NOMO-1 treated with DMSO at 0.1 percent for 48 hours (cell line): ENCODE measurements around the gene PTTG2.

Source experiments
- DNase-seq: peaks from one replicate; lab custom pipeline; 2025; ENCODE audit not compliant: unreplicated experiment; lab: John Stamatoyannopoulos, UW

The PTTG2 gene

GRCh38 chr4:37982736-37983135 lies 22.5 kb downstream of the PTTG2 start:
- no peak for DNase-seq

DNA sequence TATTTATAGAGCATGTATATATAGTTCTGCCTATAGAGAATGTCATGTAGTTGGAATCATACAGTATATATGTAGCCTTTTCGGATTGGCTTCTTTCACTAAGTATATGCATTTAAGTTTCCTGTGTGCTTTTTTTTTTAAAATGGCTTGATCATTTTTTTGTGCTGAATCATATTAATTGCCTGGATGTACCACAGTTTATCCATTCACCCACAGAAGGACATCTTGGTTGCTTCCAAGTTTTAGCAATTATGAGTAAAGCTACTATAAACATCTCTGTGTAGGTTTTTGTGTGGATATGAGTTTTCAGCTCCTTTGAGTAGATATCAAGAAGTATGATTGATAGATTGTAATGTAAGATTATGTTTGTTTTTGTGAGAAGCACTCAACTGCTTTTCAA lies 23.8 kb downstream of the PTTG2 start:
- DNase-seq, result no peak

GRCh38 chr4:37985730-37986275 lies 25.6 kb downstream of the PTTG2 start:
- peak; percentile 34 for DNase-seq

GRCh38 chr4:37988670-37989069 lies 28.5 kb downstream of the PTTG2 start:
- DNase-seq, result no peak

DNA sequence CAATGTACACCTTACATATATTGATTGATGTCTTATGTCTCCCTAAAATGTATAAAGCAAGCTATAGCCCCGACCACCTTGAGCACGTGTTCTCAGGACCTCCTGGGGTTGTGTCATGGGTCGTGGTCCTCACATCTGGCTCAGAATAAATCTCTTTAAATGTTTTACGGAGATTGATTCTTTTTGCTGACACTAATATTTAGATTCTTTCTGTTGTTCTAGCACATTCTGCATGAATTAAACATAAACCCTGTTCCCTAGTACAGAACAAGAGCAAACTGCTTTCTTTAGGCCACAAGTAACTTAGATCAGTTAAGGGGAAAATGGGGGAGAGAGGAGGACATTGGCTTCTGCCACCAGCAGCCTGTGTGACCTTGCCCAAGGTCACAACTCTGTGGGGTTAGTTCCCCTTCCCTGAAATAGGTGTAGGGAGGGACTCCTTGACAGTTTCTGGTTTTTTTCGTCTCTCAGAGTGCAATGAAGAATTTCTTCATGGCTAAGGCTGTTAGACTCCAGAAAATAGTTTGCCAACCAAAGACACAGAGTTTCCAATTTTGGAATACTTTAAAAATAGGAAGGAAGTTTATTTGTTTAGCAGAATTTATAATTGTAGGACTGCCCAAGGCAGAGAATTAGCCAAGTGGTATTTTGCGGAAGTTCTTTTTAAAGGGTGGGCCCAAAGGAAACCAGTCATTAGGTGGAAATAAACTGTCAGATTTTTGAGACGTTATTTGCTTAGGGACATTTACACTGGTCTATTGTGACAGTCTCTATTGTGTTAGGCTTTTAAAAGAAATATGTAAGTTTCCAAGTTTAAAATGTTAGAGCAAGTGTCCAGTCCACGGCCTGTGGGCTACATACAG lies 29.4 kb downstream of the PTTG2 start:
- DNase-seq, result peak; percentile 98

DNA sequence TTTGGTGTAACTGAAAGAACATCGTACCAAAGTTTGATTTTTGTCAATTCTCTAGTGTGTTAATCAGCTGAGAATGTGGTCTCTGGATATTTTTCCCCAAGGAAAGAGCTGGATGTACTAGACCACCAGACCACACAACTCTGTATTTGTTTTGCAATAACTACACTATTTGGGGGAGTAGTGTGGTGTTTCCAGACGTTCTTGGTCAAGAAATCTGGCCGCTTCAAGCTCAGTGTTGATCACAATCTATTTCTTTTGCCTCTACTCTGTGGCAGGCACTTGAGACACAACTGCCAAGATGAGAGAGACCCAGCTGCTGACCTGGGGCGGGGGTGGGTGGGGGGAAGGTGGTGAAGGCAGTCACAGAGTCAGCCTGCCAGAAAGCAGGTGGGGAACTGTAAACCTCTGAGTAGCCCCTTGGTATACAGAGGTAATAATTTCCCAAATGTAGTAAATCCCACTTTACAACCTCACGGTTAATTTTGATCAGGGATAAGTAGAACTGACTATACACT lies 30.6 kb downstream of the PTTG2 start:
- DNase-seq, result no peak

GRCh38 chr4:37991623-37992410 lies 31.6 kb downstream of the PTTG2 start:
- no peak for DNase-seq

DNA sequence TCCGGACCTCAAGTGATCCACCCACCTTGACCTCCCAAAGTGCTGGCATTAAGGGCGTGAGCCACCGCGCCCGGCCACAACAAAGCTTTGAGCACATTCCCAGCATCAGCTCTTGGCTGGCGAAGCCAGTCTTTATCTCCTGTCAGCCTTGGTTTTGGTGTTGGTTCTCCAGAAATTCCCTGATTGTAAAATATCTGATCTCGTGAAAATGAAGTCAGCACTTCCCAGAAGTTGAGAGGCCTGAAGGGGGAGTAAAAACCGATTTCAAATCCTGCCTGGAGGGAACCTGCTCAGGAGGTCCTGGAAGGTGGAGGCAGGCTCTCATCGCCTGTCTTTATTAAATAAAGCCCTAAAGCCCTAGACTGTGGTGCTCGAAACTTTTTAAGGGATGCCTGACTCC lies 33.6 kb downstream of the PTTG2 start:
- DNase-seq, result no peak

DNA sequence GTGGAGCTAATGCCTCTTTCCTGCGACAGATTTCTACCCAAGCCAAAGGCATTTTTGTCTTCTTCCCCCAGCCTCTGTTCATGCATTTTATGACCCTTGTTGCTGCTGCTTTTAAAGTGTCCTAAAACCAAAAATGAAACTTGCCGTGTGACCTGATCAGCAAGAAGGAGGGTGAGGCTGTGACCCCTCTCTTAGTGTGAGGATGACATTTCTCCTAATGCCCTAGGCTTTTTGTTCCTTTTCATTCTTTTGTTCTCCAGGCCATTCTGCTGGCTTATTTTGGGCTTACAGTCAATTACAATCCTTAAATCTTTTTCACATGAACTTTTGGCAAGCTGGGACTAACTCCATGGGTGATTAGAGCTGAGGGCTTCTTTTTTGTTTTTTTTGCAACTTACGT lies 34.4 kb downstream of the PTTG2 start:
- peak; percentile 19 for DNase-seq

- no peak for DNase-seq
These were observed 35.2 kb downstream of the PTTG2 start for GRCh38 chr4:37995299-37995821.

DNA sequence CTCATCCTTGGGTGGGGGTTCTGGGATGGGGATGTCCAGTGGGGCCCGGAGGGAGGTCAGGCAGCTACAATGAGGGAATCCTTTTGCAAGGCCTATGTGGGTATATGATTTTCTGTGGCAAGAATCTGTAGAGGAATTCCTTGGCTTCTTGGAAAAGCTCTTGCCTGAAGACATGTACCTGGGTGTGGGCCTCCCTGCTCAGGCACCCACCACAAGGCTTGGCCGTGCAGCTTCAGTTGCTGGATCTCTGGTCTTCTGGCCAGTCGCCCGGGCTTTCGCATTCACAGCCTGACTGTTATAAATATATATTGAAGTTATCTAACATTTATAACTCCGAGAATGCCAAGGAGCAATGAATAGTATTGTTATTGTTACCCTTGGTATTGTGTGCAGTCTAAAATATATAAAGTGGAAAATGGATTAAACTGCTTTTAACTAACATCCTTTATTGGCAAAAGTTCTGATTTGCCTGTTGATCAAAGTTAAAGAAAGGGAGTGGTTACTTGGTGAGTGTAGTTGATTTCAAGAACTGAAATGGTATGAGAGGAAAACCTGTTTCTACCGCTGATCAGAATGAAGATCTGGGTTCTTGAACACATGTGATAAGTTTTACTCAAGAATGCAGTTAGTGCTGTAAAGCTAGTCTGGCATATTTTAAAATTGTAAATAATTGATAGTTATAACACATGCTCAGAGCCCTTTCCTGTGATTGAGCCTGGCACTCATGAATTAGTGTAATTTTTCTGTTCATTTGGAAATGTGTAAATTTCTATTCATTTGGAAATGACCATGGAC lies 36.0 kb downstream of the PTTG2 start:
- no peak for DNase-seq

- no peak for DNase-seq
These were observed 38.0 kb downstream of the PTTG2 start for GRCh38 chr4:37998226-37998625.

- no peak for DNase-seq
These were observed 39.0 kb downstream of the PTTG2 start for GRCh38 chr4:37999000-37999716.

GRCh38 chr4:37999965-38000364 lies 39.8 kb downstream of the PTTG2 start:
- no peak for DNase-seq

- no peak for DNase-seq
These were observed 41.7 kb downstream of the PTTG2 start for GRCh38 chr4:38001927-38002326.

DNA sequence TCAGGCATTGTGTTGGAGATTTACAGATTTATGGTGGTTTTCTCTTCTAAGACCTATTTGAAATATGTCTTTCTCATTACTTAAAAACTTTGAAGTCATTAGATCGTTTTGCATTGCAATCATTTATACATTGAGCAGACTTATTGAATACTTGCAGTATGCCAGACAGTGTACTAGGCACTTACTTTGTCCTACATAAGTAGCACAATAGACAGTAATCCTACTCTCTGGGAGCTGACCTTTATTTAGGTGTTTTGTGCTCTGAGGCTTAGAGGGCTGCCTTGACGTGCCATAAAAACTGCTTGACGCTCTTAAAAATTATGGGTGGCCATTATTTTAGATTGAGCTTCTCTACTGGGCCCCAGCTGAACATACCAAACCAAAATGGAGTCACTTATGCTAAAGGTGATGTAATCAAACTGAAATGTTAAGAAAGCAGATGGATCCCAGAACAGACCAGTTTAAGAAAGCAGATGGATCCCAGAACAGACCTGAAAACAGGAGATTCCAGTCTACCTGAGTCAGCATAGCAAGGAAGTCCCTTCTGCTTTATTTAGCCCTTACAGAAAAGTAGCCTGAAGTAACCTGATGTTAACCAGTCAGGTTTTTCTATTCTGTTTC lies 42.4 kb downstream of the PTTG2 start:
- no peak for DNase-seq

DNA sequence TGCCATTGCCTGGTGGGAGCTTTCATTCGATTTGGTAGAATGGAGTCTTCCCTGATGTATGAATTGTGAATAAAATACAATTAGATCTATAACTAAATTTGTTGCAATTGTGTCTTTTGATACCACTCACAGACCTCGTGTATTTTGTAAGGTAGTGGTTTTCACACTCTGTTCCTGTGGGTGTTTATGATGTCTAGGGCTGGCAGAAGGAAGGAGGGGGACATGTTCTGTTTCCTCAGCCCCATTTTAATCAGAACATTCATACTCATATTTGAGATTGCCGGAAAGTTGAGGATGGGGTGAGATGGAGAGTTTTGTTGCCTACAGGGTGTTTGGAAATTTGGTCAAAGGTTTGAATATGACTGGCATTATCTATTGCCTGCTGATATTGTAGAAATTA lies 42.9 kb downstream of the PTTG2 start:
- no peak for DNase-seq

- no peak for DNase-seq
These were observed 43.4 kb downstream of the PTTG2 start for GRCh38 chr4:38003628-38004027.

- DNase-seq, result no peak
These were observed 43.9 kb downstream of the PTTG2 start for GRCh38 chr4:38004062-38004461.

DNA sequence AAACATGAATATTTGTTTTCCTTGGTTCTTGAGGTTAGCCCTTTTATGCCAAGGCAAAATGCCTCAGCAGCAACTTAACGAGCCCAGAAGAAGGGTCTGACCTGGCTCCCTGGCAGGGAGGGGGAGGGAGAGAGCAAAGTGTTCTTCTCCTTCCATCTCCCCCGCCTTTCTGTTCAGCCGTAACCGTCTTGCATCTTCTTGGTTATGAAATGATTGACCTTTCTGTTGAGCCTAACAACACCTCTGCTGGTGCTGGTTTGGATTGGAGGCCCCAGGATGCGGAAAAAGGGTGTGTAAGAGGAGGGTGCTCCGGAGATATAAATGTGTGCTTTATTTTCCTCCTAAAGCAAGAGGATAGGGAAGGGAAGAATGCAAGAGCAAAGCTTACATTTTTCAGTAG lies 44.7 kb downstream of the PTTG2 start:
- no peak for DNase-seq
